ENCODE results near the gene IL17RA. TPM values are rescaled to one million over a fixed set of nuclear protein-coding genes. Genes with fewer than 3 reads are reported as not detected.
A peak's percentile ranks its signal among the peaks of the same experiment; 100 is the strongest.

IL17RA gene
- total RNA-seq, 1 donor from 2014 or later = 15.4 TPM

GRCh38 chr22:17157714-17158113 is 72.9 kb downstream of the IL17RA start:
- DNase-seq (ENCODE audit: low spot score) = no peak

GRCh38 chr22:17158176-17158567 is 73.4 kb downstream of the IL17RA start:
- no peak for DNase-seq (ENCODE audit: low spot score)

DNA sequence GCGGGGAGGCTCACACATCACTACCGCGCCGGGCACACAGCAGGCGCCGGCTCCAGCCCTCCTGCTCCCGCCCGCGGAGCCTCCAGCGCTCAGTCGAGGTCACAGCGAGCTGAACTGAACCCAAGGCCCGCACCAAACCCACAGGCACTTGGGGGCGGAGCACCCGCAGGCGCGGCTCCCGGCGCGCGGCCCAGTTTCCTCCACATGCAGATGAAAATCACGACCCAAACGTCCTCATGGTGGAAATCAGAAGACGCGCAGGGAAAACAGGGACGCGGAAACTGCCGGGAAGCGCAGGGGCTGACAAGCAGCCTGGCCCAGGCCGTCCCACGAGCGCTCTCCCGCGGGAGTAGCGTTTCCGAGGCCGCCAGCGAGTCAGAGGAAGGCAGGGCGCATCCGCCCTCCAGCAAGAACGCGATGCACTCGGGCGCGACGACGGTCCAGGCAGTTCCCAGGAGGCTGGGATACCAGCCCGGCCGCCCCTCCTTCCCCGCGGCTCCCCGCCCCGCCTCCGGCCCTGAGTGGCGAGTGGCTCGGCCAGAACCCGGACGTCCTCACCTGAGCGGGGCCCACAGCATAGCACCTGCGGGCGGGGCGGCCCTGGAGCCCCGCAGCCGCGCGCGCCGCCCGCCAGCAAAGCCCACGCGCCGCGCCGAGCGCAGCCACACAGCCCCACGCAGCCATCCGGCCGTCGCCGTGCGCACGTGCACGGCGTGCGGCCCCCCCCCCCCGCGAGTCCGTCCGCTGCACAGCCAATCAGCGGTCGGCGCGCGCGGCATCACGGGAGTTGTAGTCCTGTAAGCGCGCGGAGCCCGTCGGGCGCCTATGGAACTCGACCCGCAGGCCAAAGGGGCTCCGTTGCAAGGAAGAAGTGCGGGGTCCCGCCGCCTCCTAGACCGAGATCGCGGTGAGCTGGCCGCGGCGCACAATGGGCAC is 74.0 kb downstream of the IL17RA start, which contains the start of gene HDHD5:
Gene HDHD5, minus strand, starts transcription at position 710 of the 936 bp plus-strand sequence. Its CDS starts 26 bp downstream, at position 684.
- peak; percentile 91 for DNase-seq (ENCODE audit: low spot score)

GRCh38 chr22:17159504-17159951 is 74.7 kb downstream of the IL17RA start:
- no peak for DNase-seq (ENCODE audit: low spot score)

DNA sequence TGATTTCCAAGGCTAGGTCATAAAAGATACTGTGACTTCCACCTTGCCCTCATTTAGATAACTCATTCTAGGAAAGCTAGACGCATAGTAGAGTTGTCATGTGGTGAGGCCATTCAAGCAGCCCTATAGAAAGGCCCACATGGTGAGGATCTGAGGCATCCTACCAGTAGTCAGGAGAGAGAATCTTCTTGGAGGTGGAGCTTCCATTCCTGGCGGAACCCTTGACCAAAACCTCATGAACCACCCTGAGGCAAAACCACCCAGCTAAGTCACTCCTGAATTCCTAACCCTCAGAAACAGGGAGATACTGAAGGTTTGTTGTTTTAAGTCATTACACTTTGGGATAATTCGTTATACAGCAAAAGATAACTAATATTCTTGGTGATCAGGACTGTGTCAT is 77.2 kb downstream of the IL17RA start:
- DNase-seq (ENCODE audit: low spot score) = no peak

GRCh38 chr22:17162731-17163130 is 77.9 kb downstream of the IL17RA start:
- DNase-seq (ENCODE audit: low spot score) = no peak

DNA sequence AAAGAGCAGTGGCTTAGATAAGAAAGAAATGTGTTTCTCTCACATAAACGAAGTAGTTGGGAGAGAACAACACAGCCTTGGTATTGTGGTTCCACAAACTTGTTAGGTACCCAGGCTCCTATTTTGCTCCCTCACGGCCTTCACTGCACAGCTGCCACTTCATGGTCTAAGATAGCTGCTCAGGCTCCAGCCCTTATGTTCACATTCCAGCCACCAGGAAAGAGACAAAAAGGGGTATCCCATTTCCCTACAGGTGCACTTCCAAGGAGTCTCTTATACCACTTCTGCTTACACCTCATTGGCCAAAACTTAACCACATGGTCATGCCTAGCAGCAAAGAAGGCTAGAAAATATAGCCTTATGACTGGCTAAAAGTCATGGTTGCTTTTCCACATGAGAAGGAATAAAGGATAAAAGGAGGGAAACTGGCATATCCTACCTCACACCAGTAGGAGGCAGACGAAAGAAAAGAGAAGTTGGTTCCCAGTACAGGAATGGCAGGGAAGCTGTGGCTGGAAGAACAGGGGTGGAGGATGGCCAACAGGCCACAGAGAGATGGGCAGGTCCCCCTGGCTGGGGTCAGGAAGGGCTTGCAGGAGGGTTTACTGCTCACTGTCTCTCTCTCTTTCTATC is 79.7 kb downstream of the IL17RA start:
- no peak for DNase-seq (ENCODE audit: low spot score)

Other genes starting within 250 kb of the IL17RA start
- gene GAB4, start 76.8 kb upstream of the IL17RA start, total RNA-seq = 0.23 TPM
- gene TMEM121B, start 36.4 kb downstream of the IL17RA start, total RNA-seq = 0.18 TPM
- 30.2 TPM for gene HDHD5, start 74.3 kb downstream of the IL17RA start, total RNA-seq
- gene ADA2, start 134.4 kb downstream of the IL17RA start, total RNA-seq = 22.9 TPM

Measured in ureter (tissue), 1 donor.